ENCODE data around the gene SAMD5.

The SAMD5 gene

DNA sequence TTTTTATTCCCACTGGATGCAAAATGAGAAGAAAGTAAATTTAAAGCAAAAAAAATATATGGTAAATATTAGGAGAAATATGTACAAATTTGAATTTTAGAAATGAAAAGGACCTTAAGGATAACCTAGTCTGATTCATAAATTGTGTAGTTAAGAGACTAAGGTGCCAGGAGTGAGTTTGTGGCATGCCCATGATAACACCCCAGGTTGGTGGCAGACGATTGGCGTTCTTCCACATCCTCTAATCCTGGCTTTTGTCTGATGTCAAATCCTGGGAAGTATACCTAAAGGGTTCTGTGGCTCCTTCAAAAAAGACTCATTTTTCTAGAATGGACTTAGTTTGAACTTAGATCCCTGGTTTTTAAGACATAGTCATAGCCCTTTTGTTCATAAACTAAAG is 62.2 kb downstream of the SAMD5 start:
- DNase-seq = no peak

DNA sequence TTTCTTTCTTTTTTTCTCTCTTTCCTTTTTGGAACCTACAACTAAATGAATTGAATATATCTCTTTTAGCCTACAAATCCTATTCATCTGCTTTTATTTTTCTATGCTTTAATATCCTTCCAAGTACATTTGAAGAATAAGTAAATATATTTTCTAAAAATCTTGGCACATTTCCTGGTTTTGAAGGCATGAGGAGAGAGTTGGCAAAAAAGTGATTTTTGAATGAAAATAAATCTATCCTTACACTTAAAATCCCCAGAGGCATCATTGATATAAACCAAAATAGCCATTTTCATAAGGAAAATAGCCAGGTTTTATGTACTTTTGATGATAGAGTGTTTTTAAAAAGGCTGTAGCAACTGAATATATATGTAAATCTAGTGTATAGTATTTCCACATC is 69.0 kb downstream of the SAMD5 start:
- DNase-seq = no peak

DNA sequence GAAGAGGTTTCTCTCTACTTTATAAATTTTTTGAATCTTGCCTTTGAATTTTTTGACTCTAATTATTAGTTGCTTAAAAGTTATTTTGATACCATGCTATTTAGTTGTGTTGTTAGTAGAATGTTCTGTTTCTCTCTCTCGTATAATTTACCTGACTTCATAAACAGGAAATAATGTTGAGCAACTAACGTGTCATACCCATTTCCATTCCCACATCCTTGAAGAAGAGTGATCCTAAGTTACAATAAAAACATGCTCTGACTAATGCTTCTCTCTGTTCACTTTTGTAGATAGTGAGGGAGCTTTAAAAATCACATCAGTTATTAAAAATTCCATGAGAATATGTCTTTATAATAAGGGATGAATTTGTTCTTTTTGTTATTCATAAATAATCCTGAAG is 69.7 kb downstream of the SAMD5 start:
- DNase-seq = no peak

DNA sequence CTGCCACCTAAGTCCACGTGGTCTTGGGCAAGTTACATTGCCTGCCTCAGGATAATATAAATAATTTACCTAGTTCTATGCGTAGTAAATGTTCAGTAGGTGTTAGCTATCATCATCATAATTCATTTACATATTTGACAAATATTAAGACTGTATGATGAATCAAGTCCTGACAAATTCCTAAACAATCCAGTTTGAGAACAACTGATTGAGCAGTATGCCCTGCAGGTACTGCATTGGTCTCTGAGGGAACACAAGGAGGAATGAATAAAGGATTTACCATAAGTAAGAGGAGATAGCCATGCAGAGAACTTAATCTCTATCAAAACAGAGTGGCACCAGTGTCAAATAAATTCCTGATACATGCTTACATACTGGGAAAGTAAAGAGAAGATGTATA is 70.4 kb downstream of the SAMD5 start:
- DNase-seq = no peak

DNA sequence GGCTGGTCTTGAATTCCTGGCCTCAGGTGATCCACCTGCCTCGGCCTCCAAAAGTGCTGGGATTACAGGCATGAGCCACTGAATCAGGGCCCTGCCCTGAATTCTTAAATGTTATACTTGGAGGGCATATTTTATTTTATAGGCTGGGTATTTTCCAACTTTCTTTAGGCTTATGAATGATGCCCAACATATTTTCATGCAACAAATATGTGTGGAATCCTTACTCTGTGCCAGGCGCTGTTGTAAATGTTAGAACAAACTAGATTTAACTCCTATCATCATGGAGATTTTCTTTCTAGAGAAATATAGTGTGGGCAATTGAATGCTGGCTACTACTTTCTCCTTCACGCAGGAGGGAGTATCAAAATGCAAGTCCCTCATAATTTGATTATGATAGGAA is 71.2 kb downstream of the SAMD5 start:
- no peak for DNase-seq

DNA sequence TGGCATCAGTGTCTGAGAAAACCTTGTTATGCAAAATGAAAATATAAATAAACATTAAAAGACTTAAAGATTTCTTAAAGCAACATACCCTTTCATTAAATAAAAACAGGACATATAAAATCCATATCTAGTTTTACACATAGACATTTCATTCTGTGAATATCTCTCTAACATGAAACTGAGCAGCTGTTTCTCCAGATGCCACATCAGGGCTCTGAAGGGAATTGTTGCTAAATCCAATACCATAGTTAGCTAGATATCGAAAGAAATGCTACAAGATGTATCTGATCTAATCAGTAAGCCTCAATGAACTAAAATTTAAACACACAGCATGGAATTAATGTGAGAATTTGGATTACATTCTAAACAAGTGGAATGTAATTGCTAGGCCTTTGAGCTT is 74.5 kb downstream of the SAMD5 start:
- DNase-seq = no peak

DNA sequence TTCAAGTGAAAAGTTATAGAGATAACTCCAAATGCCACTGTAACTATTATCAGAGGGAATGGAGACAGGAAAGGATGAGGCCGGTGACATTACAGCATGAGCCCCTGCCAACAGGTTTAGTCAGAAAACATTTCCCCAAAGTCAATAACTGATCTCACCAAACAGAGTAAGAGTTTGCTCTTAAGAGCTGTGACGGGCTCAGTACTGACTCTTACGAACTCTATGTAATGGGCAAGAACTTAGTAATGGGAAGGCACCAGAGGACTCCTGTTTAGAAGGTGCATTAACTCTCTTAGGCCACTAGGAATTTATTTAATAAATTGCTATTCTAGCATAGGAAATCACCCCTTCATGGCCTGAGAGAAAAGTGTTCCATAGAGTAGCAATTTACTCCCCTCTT is 76.8 kb downstream of the SAMD5 start:
- no peak for DNase-seq

DNA sequence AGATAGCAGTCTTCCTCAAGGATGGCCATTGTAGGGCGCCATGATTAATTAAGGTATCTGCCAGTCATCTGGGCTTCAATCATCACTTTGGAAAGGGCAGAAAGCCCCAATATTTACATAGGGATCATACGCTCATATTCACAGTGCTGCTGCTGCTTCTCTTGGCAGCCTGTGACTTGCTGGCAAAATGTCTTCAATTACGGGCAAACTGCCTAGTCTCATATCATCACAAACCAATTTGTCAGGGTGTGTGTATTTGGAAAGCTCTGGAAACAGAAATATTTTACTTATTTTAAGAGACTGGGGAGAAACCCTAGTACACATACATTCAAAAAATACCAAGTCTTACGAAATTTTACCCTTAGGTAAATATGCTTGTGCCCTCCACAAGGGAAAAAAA is 77.6 kb downstream of the SAMD5 start:
- no peak for DNase-seq

DNA sequence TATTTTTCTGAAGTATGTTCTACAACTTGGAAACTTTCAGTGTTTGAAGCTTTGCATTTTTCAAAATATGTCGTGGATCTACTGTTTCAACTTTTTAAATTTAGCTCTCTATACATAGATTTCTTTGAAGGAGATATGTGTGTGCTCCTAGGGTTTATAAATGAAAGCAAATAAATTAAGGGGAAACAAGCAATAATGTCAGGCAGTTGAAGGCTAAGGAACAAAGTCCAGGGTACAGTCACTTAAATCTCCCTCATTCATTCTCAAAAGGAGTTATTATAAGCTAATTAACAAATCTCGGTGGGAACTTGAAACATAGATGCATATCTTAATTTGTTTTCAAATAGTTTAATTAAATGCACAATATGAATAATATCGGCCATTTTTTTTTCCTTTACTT is 79.4 kb downstream of the SAMD5 start:
- DNase-seq = no peak

DNA sequence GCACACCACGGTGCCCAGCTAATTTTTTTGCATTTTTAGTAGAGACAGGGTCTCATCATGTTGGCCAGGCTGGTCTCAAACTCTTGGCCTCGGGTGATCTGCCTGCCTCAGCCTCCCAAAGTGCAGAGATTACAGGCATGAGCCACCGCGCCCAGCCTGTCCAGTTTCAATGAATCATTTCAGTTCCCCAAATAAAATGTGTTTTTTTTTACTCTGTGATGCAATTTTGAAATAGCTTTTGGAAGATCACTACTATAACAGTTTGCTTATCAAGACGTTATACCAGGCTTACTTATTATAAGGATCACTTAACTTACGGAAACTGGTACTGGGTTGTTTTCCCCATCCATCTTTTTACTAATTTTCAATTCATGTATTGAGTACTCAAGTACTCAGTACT is 80.0 kb downstream of the SAMD5 start:
- DNase-seq = no peak

DNA sequence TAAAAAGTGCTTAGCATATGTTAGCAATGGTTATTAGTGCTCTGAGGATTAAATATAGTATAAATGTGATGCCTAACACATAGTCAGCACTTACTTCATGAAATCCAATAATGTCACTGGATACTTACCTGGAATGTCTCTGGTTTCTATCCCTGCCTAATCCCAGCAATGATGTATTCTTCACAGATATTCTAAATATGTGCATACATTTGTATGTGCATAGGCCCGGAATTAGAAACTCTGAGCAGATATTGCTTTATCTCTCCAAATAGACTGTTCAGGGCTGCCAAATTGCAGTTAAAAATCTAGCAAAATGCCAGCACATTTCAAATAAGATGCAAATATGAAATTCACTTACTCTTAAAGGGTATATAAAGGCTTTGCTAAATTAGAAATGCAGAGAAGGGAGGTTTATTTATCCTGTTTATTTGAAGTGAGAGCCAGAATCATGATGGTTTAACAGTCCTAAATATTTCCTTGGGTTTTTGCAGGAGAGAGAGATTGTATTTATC is 81.3 kb downstream of the SAMD5 start:
- no peak for DNase-seq

DNA sequence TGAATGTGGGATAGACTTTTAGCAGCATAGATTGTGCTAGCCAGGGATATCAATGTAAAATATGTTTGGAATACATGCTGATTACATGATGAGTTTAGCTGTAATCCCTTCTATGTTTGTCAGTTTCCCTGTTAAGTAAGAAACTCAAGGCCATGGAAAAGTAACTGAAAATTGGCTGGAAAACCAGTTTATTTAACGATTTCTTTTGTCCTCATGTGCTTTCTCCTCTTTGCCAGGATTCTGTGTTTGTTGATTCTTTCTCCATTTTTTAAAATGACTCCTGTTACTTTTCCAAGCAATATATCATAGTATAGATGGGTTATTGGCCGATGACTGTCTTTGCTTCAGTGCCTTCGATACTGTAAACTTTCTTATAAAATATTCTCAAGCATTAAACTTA is 87.5 kb downstream of the SAMD5 start:
- no peak for DNase-seq

DNA sequence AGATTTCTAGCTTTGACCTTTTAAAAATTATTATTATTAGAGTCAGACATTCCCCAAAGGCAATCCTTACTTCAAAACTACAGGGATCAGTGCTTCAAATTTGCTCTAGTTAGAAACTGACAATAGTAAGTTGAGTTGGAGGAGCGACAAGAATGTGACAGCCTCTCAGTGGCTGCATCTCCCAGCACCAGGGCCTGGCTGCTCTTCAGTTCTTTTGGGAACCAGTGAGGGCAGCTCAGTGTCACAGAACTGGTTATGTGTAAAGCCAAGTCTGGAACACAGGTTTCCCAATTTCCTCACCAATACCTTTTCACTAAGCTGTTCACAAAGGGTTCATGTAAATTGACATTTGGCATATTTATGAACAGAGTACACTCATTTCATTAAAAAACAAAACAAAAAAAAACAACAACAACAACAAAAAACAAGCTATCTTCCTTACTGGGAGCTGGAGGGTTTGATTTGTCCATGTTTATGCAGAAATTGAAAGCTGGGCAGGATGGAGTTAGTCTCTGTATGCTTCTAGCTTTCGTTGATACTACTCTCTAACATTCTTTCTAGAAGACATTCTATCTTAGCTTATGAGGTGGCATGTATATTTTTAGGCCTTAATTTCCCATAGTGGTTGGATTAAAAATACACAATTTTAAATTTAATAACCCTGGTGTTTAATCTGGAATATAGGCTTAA is 95.0 kb downstream of the SAMD5 start:
- no peak for DNase-seq

DNA sequence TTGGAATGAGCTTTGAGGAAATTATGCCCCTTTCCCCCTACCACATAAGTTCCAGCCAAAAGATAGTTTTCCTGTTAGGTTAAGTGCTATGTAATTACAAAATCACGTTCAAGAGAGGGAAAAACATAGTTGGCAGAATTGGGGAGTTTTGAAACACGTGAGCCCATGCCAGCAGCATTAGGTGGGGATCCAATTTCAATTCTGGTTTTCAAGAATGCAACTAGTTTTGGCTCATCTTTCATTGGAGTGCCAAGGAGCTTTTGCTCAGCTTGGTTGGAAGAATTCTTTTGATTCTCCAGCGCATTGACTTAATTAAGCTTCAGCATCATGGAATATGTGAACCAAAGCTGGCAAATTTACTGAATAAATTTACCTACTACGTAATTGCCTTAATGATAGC is 95.9 kb downstream of the SAMD5 start:
- DNase-seq = no peak

DNA sequence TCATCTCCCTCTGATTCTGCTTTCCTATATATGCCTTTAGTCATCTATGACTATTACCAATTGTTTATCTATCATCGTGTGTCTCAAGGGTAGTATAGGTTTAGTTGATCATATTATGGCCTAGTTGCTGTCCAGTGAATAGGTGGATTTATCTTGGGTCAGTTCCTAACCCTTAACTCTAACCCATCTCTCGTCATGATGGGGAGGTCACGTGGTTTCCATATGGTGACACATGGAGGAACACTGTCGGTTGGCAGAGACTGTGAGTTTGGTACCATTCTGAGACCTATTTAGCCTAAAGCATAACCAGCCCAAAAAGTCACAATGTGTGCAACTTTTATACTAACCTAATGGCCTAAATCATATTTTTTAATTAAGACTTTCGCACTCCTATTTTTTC is 103.5 kb downstream of the SAMD5 start:
- DNase-seq = no peak

DNA sequence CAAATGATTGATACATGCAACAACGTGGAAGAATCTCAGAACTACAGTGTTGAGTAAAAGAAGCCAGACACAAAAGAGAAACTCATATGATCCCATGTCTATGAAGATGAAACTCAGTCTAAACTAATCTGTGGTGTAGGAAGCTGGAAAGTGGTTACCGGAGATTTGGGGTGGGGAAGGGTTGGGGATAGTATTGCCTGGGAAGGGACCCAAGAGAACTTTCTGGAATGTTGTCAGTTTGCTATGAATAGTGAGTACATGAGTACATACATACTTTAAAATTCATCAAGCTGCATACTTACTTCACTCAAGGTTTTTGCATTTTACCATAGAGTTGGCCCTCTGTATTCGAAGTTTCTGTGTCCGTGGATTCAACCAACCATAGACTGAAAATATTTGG is 106.0 kb downstream of the SAMD5 start:
- DNase-seq = no peak

DNA sequence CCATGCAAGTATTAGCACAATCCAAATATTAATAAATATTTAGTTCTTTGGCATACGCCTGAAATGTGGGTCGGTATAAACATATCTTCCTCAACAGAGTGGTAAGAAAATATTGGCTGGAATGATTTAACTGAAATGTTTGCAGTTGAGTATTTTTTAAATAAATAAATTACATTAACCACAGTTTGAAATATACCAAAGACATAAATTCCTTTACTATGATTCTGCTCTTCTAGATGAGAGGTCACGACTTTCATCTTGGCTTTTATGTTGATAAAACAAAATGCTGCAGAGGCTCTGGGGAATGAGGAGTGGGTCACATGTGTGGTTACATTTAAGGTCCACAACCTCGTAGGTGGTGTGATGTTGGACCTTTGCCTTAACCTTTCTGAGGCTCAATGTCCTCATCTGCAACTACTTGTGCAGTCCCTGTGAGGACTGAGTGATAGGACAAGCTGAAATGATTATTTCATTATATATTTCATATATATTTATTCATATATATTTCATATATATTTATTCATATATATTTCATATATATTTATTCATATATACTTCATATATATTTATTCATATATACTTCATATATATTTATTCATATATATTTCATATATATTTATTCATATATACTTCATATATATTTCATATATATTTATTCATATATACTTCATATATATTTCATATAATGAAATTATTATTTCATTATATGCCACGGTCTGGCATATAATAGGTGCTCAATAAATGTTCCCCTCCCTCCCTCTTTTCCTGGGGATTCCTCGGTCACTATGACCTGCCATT is 107.4 kb downstream of the SAMD5 start:
- DNase-seq = no peak

DNA sequence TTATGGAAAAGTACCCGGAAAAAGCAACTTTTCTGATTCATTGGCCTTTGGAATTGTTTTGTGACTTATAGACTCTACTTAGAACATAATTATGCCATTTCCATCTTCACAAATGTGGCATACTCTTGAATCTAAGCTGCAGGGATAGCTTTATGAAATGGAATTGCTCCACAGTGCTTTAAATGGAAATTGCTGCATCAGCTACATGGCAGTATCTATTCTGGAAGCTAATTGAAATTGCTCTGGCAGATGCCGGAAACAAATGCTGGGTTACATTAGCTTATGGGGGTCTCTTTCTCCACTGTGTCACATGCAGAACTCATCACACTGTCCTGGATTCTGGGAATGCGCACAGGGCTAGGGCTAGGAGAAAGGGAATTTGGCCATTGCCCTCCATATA is 108.9 kb downstream of the SAMD5 start:
- DNase-seq = no peak

DNA sequence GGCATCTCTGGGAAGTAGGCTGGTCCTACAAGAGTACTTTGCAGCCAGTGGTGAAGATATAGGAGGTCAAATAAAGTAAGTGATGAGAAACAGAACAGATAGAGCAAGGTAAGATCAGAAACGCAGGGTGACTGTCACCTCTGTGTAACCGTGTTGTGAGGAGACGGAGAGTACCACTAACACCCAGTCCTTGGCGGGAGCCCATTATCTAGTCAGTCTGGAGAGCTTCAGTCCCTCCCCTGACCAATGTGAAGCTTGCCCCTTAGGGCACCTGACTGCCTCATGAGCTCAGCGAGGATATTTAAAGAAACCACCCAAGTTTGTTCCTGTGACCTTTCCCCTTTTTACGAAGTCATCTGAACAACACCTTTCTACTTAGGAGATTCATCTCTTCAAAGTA is 110.0 kb downstream of the SAMD5 start:
- no peak for DNase-seq

DNA sequence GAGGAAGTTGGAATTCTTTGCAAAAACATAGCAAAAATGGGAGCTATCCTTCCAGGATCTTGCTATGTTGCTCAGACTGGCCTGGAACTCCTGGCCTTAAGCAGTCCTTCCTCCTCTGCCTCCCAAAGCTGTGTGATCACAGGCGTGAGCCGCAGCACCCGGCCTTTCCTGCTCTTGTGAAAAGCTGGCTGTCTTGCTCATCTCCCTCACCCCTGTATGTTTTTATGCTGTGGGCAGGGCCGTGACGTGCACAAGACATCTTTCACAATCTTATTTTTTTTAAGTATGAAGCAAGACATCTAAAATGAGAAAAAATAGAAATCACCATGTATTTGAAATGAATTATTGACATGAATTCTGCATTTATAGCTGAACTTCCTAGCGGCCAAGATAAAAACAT is 110.4 kb downstream of the SAMD5 start:
- DNase-seq = no peak

All from DMS 273 treated with DMSO at 0.1 percent for 48 hours (cell line).